AG10803 (cell line): Measurements from ENCODE around the gene NTHL1.

Source experiments
- DNase-seq: peaks from one replicate; pipeline ENCODE4 v3.0.0; 2010; ENCODE audit warnings: low read depth
- H3K4me3 ChIP-seq: 2 replicates; pipeline ENCODE4 v1.5.1; 2011; ENCODE audit warnings: mild to moderate bottlenecking, low read length, control low read depth
- CTCF ChIP-seq: conservative IDR thresholded peaks from 2 replicates; pipeline ENCODE4 v1.5.1; 2011; ENCODE audit warnings: mild to moderate bottlenecking, low read length, control low read depth, inconsistent platforms

NTHL1 gene

GRCh38 chr16:2083876-2084780, 36.5 kb upstream of the NTHL1 start:
- no peak for TF ChIP-seq CTCF
- no peak overlapping the region for H3K4me3 ChIP-seq
- no peak for DNase-seq

DNA sequence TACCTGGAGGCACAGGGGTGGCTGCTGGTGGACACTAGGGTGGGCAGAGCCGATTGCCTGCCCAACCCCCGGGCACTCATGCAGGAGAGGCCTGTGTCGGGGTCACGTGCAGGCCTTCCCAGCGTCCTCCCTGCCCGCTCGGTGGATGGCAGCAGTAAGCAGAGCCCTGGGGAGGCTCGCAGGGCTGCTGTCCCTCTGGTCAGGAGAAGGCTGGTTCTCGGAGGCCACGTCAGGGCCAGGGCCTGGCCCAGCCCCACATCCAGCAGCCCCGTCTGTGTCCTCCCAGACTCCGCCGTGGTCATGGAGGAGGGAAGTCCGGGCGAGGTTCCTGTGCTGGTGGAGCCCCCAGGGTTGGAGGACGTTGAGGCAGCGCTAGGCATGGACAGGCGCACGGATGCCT, 35.8 kb upstream of the NTHL1 start:
- TF ChIP-seq CTCF = no peak
- no peak for DNase-seq
- no peak overlapping the region for H3K4me3 ChIP-seq

DNA sequence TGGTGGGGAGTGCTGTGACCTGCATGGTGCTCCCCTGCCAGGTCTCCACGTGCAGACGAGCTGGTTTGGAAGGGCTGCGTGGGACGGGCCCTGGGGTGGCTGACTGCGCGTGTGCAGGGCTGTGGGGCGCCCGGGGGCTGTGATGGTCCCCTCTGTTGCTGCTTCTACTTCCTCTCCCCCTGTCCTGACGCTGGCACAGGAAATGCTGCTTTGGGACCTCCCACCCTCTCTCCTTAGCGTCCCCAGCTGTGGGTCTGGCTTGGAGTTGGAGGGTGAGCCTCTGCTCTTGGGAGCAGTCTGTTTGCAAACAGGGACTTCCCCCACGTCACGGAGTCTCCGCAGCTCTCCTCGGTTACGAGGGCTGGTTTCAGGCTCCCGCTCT, 35.3 kb upstream of the NTHL1 start:
- TF ChIP-seq CTCF = no peak
- no peak overlapping the region for H3K4me3 ChIP-seq
- DNase-seq = no peak

- no peak for TF ChIP-seq CTCF
- no peak for DNase-seq
- H3K4me3 ChIP-seq = no peak overlapping the region
These were observed 34.7 kb upstream of the NTHL1 start for GRCh38 chr16:2082171-2082982.

GRCh38 chr16:2081201-2082084, 33.8 kb upstream of the NTHL1 start:
- no peak for TF ChIP-seq CTCF
- no peak for DNase-seq

DNA sequence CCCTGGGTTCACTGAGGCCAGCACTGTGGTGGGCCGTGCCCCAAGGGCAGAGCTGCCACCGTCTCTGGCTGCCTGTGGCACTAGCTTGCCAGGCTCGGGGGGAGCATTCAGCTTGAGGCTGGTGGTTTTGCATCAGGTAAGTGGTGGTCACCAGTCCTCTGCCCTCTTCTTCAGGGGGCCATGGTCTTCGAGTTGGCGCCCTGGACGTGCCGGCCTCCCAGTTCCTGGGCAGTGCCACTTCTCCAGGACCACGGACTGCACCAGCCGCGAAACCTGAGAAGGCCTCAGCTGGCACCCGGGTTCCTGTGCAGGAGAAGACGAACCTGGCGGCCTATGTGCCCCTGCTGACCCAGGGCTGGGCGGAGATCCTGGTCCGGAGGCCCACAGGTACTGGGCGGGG, 32.4 kb upstream of the NTHL1 start:
- DNase-seq = no peak
- TF ChIP-seq CTCF = no peak
- no peak overlapping the region for H3K4me3 ChIP-seq

More at GRCh38 chr16:2081201-2082084, 33.8 kb upstream of the NTHL1 start:
- no peak overlapping the region for H3K4me3 ChIP-seq
